Liver (tissue), 3 donors: ENCODE measurements around the gene GPX3.

Experiments used
- CTCF ChIP-seq: fragments of 150-350 bp; IDR thresholded peaks from 2 replicates; pipeline ENCODE4 v1.5.1; 2017; ENCODE audit warnings: improper control_type of control experiment, low read depth, low read length; ENCODE audit not compliant: missing input control
- FOXA1 ChIP-seq: IDR thresholded peaks from 2 replicates; pipeline ENCODE4 v1.6.1; 2016; ENCODE audit warnings: antibody characterized with exemption
- JUND ChIP-seq, 2 donors: IDR thresholded peaks; 2 replicates each; pipeline ENCODE4 v1.6.1; 2016; ENCODE audit warnings: antibody characterized with exemption in 2 of 2
- MAX ChIP-seq: IDR thresholded peaks from 2 replicates; pipeline ENCODE4 v1.6.1; 2016; ENCODE audit warnings: antibody characterized with exemption
- RAD21 ChIP-seq, 2 donors: IDR thresholded peaks; 2 replicates each; pipeline ENCODE4 v1.6.1; 2016; ENCODE audit warnings: antibody characterized with exemption in 2 of 2, mild to moderate bottlenecking in 2 of 2
- SP1 ChIP-seq: IDR thresholded peaks from 2 replicates; pipeline ENCODE4 v1.6.1; 2018; ENCODE audit warnings: antibody characterized with exemption, mild to moderate bottlenecking
- TAF1 ChIP-seq: conservative IDR thresholded peaks from 2 replicates; pipeline ENCODE4 v1.6.1; 2016; ENCODE audit warnings: antibody characterized with exemption, mild to moderate bottlenecking
- YY1 ChIP-seq: IDR thresholded peaks from 2 replicates; pipeline ENCODE4 v1.6.1; 2016; ENCODE audit warnings: antibody characterized with exemption, mild to moderate bottlenecking
- donor health status: healthy.
- donor health status: healthy.

- TF ChIP-seq CTCF, result no peak
- TF ChIP-seq YY1, result no peak
- no peak for TF ChIP-seq TAF1
- no peak for TF ChIP-seq SP1
- TF ChIP-seq RAD21 (IDR thresholded peaks at IDR 0.05), result no peak
- TF ChIP-seq MAX, result no peak
- TF ChIP-seq JUND (IDR thresholded peaks at IDR 0.05), result no peak
- no peak for TF ChIP-seq FOXA1
Observed at GRCh38 chr5:151003503-151003860, 16.9 kb upstream of the GPX3 start.
